Astrocyte (in vitro differentiated cells and primary cell): ENCODE results near the gene TKT.

Experiments used
- EZH2 ChIP-seq: IDR thresholded peaks from 2 replicates; pipeline ENCODE4 v1.6.1; 2012; ENCODE audit warnings: mild to moderate bottlenecking, low read length, inconsistent platforms; ENCODE audit not compliant: insufficient read depth
- TF ChIP-seq, protein P1 (sequence below): IDR thresholded peaks from 2 replicates; pipeline ENCODE4 v1.5.1; 2011; ENCODE audit warnings: low read depth, mild to moderate bottlenecking, inconsistent platforms, low read length, moderate library complexity; ENCODE audit not compliant: insufficient read depth

DNA sequence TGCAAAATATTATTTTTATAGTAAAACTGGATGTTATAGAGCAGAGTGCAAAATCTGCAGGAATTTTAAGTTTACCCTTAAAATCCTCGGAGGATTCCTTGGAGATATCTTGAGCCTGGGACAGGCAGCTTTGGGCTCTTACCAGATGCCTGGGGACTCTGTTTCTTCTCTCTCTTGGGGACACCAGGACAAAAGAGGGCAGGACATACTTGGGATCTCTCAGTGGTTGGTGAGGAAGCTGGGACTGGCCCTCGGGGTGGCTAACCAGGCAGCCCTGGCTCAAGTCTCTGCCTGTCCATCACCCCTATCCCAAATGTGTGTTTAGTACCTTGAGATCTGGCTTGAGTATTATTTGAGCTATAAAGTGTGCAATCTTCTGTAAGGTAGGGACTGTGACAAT is 38.6 kb downstream of the TKT start:
- TF ChIP-seq, protein P1, sequence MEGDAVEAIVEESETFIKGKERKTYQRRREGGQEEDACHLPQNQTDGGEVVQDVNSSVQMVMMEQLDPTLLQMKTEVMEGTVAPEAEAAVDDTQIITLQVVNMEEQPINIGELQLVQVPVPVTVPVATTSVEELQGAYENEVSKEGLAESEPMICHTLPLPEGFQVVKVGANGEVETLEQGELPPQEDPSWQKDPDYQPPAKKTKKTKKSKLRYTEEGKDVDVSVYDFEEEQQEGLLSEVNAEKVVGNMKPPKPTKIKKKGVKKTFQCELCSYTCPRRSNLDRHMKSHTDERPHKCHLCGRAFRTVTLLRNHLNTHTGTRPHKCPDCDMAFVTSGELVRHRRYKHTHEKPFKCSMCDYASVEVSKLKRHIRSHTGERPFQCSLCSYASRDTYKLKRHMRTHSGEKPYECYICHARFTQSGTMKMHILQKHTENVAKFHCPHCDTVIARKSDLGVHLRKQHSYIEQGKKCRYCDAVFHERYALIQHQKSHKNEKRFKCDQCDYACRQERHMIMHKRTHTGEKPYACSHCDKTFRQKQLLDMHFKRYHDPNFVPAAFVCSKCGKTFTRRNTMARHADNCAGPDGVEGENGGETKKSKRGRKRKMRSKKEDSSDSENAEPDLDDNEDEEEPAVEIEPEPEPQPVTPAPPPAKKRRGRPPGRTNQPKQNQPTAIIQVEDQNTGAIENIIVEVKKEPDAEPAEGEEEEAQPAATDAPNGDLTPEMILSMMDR = no peak
- no peak for TF ChIP-seq EZH2
